Smooth muscle cell (in vitro differentiated cells): ENCODE measurements around the gene RNF145. TPM values are rescaled to one million over a fixed set of nuclear protein-coding genes. Genes with fewer than 3 reads are reported as not detected.
"Not testable (repeated sequence)": the region's sequence is repeated elsewhere in the genome, so short reads cannot be mapped to it uniquely, and the experiment has no call there.

Experiments
- DNase-seq: peaks from one replicate; lab custom pipeline; 2025; ENCODE audit not compliant: unreplicated experiment; lab: John Stamatoyannopoulos, UW
- H2AFZ ChIP-seq: fragments of 200-600 bp; sonication (generic); 2 replicates; pipeline ENCODE4 v1.6.0; 2016; ENCODE audit warnings: antibody characterized with exemption, low read depth, mild to moderate bottlenecking
- H3F3A ChIP-seq: fragments of 200-600 bp; sonication (generic); 2 replicates; pipeline ENCODE4 v1.6.0; 2017; ENCODE audit warnings: antibody characterized with exemption, low read depth
- H3K27ac ChIP-seq: fragments of 200-600 bp; sonication (generic); 2 replicates; pipeline ENCODE4 v1.5.1; 2016; ENCODE audit warnings: low read depth, mild to moderate bottlenecking
- H3K27me3 ChIP-seq: fragments of 200-600 bp; sonication (generic); 2 replicates; pipeline ENCODE4 v1.6.1; 2016; ENCODE audit warnings: low read depth, mild to moderate bottlenecking
- H3K36me3 ChIP-seq: fragments of 200-600 bp; sonication (generic); 2 replicates; pipeline ENCODE4 v1.5.1; 2016; ENCODE audit warnings: low read depth
- H3K4me1 ChIP-seq: fragments of 200-600 bp; sonication (generic); 2 replicates; pipeline ENCODE4 v1.5.1; 2016; ENCODE audit warnings: low read depth
- H3K4me2 ChIP-seq: fragments of 200-600 bp; sonication (generic); 2 replicates; pipeline ENCODE4 v1.6.0; 2016; ENCODE audit warnings: mild to moderate bottlenecking
- H3K4me3 ChIP-seq: fragments of 200-600 bp; sonication (generic); 2 replicates; pipeline ENCODE4 v1.5.1; 2016; ENCODE audit warnings: mild to moderate bottlenecking
- H3K79me2 ChIP-seq: fragments of 200-600 bp; sonication (generic); 2 replicates; pipeline ENCODE4 v1.6.0; 2016; ENCODE audit warnings: low read depth, mild to moderate bottlenecking
- H3K9ac ChIP-seq: fragments of 200-600 bp; sonication (generic); 2 replicates; pipeline ENCODE4 v1.6.0; 2016; ENCODE audit warnings: low read depth
- H3K9me3 ChIP-seq: fragments of 200-600 bp; sonication (generic); replicated peaks from 2 replicates; pipeline ENCODE4 v1.5.1; 2016; ENCODE audit warnings: low read depth
- H4K20me1 ChIP-seq: fragments of 200-600 bp; sonication (generic); 2 replicates; pipeline ENCODE4 v1.6.0; 2016; ENCODE audit warnings: low read depth
- WGBS: methylation state at CpG from one replicate; pipeline ENCODE4 v1.1.7; 2016; ENCODE audit warnings: low lambda C conversion rate; 5-methylcytosine and 5-hydroxymethylcytosine counted together
- polyA plus RNA-seq: library from polyadenylated mRNA; unstranded; fragments of >200 nt; fragmentation: Nextera tagmentation; extraction: Ambion mirVana; gene quantifications from 2 replicates; pipeline ENCODE4 v1.2.1, GENCODE V29; 2016
- total RNA-seq: library from RNA; depleted of rRNA; stranded (reverse); fragments of >200 nt; gene quantifications from 2 replicates; pipeline ENCODE4 v1.2.3, GENCODE V29; 2014
- TF ChIP-seq, protein P1 (sequence below): fragments of 200-600 bp; sonication (generic); IDR thresholded peaks from 2 replicates; pipeline ENCODE4 v1.5.1; 2017; ENCODE audit warnings: borderline replicate concordance, mild to moderate bottlenecking, antibody characterized with exemption; ENCODE audit not compliant: insufficient read depth, poor library complexity, severe bottlenecking

Gene RNF145
- total and polyA plus RNA-seq, 2 experiments from 2014 or later, result 24.3 to 74.3 TPM

DNA sequence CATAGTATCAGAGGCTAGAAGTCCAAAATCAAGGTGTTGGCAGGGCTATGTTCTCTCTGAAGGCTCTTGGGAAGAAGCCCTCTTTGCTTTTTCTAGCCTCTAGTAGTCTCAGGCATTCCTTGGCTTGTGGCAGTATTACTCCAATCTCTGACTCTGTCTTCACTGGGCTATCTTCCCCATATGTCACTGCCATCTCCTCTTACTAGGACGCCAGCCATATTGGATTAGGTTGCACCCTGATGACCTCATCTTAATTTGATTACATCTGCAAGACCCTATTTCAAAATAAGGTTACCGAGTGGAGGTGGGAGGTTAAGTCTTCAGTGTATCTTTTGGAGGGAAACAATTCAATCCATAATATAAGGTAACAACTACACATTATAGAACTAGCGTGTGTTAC lies 88.3 kb downstream of the RNF145 start:
- Histone ChIP-seq H3K9ac (no peak overlapping the region), H3K9me3 (no peaks in the 10 kb centered on the region), H3K4me3 (no peak overlapping the region), H3K4me1 (no peaks in the 10 kb centered on the region), H2AFZ (no peak overlapping the region), H3K27me3 (no peaks in the 10 kb centered on the region), H3K36me3 (no peaks in the 10 kb centered on the region), H3K4me2 (no peak overlapping the region), H4K20me1 (no peaks in the 10 kb centered on the region), H3K27ac (no peak overlapping the region), H3F3A (no peaks in the 10 kb centered on the region), H3K79me2 (no peaks in the 10 kb centered on the region)
- no peak for DNase-seq
- WGBS, result 94% methylated on average over 3 of the region's 3 CpGs
- TF ChIP-seq, protein P1, sequence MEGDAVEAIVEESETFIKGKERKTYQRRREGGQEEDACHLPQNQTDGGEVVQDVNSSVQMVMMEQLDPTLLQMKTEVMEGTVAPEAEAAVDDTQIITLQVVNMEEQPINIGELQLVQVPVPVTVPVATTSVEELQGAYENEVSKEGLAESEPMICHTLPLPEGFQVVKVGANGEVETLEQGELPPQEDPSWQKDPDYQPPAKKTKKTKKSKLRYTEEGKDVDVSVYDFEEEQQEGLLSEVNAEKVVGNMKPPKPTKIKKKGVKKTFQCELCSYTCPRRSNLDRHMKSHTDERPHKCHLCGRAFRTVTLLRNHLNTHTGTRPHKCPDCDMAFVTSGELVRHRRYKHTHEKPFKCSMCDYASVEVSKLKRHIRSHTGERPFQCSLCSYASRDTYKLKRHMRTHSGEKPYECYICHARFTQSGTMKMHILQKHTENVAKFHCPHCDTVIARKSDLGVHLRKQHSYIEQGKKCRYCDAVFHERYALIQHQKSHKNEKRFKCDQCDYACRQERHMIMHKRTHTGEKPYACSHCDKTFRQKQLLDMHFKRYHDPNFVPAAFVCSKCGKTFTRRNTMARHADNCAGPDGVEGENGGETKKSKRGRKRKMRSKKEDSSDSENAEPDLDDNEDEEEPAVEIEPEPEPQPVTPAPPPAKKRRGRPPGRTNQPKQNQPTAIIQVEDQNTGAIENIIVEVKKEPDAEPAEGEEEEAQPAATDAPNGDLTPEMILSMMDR, result no peak

DNA sequence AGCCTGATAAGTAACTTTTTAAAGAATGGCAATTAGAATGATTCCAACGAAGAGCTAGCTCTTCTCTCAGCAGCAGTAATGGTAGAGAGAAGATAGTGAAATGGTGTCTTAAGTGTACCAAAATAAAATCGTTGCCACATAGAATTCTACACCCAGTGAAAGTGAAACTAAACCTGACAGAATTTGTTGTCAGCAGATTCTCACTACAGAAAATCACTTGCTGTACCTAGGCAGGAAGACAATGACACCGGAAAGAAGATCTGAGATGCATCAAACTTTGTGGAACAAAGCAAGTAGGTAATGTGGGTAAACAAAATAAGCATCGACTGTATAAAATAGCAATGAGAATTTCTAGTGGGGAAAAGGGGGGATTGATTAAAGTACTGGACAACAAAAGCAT lies 88.9 kb downstream of the RNF145 start:
- H3K4me2 ChIP-seq, result no peak overlapping the region
- H3K4me3 ChIP-seq, result no peak overlapping the region
- H3K27ac ChIP-seq, result no peak overlapping the region
- H3K9ac ChIP-seq, result no peak overlapping the region
- H3K27me3 ChIP-seq, result peaks cover 4% of the 10 kb centered on the region
- no peaks in the 10 kb centered on the region for H3K79me2 ChIP-seq
- H3K4me1 ChIP-seq, result no peaks in the 10 kb centered on the region
- no peak for DNase-seq
- no peaks in the 10 kb centered on the region for H3K9me3 ChIP-seq
- 88% methylated on average over 4 of the region's 4 CpGs for WGBS
- H2AFZ ChIP-seq, result no peak overlapping the region
- H3K36me3 ChIP-seq, result no peaks in the 10 kb centered on the region
- no peaks in the 10 kb centered on the region for H3F3A ChIP-seq
- TF ChIP-seq, protein P1, result no peak
- no peaks in the 10 kb centered on the region for H4K20me1 ChIP-seq

DNA sequence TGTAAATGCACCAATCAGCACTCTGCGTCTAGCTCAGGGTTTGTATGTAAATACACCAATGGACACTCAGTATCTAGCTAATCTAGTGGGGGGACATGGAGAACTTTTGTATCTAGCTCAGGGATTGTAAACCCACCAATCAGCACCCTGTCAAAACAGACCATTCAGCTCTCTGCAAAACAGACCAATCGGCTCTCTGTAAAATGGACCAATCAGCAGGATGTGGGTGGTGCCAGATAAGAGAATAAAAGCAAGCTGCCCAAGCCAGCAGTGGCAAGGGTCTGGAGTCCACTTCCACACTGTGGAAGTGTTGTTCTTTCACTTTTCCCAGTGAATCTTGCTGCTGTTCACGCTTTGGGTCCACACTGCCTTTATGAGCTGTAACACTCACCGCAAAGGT lies 89.5 kb downstream of the RNF145 start:
- not testable (repeated sequence) for DNase-seq, H3K4me3 ChIP-seq, H3K27ac ChIP-seq, H3K36me3 ChIP-seq, H3K9me3 ChIP-seq, H3K27me3 ChIP-seq, H3F3A ChIP-seq, H3K79me2 ChIP-seq, H3K4me2 ChIP-seq, H2AFZ ChIP-seq, H3K9ac ChIP-seq, H4K20me1 ChIP-seq, H3K4me1 ChIP-seq
- WGBS, result 74% methylated on average over 4 of the region's 4 CpGs

DNA sequence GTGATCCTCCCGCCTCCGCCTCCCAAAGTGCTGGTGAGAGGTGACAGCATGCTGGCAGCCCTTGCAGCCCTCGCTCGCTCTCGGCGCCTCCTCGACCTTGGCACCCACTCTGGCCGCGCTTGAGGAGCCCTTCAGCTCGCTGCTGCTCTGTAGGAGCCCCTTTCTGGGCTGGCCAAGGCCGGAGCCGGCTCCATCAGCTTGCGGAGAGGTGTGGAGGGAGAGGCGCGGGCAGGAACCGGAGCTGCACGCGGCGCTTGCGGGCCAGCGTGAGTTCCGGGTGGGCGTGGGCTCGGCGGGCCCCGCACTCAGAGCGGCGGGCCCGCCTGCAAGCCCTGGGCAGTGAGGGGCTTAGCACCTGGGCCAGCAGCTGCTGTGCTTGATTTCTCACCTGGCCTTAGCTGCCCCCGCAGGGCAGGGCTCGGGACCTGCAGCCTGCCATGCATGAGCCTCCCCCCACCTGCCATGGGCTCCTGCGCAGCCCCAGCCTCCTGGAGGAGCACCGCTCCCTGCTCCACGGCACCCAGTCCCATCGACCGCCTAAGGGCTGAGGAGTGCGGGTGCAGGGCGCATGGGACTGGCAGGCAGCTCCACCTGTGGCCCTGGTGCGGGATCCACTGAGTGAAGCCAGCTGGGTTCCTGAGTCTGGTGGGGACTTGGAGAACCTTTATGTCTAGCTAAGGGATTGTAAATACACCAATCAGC lies 90.2 kb downstream of the RNF145 start:
- not testable (repeated sequence) for H3K79me2 ChIP-seq, H3K9me3 ChIP-seq, H3K4me3 ChIP-seq, H3K27me3 ChIP-seq, H3K4me2 ChIP-seq, H3K9ac ChIP-seq, H3K36me3 ChIP-seq, DNase-seq, H2AFZ ChIP-seq, H3F3A ChIP-seq, H4K20me1 ChIP-seq, H3K4me1 ChIP-seq, H3K27ac ChIP-seq
- WGBS, result 95% methylated on average over 30 of the region's 39 CpGs

DNA sequence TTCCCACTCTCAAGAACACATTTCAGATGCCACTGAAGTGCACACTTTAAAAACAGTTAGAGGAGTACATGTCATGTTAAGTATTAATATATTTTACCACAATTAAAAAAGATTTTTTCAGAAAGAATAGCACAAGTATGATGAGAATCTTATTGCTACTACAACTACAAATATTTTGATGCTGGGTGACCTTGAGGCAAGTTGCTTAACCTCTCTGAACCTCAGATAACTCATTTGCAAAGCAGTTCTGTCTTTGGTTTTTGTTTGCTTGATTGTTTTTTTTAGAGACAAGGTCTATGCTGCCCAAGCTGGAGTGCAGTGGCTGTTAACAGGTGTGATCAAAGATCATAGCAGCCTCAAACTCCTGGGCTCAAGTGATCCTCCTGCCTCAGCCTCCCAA lies 95.9 kb downstream of the RNF145 start:
- no peaks in the 10 kb centered on the region for H3K79me2 ChIP-seq
- peaks cover 58% of the 10 kb centered on the region for H3K27me3 ChIP-seq
- no peak overlapping the region for H3K4me3 ChIP-seq
- H3F3A ChIP-seq, result no peaks in the 10 kb centered on the region
- H4K20me1 ChIP-seq, result no peaks in the 10 kb centered on the region
- TF ChIP-seq, protein P1, result no peak
- no peaks in the 10 kb centered on the region for H3K4me1 ChIP-seq
- no peaks in the 10 kb centered on the region for H3K36me3 ChIP-seq
- H3K27ac ChIP-seq, result no peak overlapping the region
- no peaks in the 10 kb centered on the region for H3K9me3 ChIP-seq
- no peak for DNase-seq
- H2AFZ ChIP-seq, result no peak overlapping the region
- no peak overlapping the region for H3K4me2 ChIP-seq
- no peak overlapping the region for H3K9ac ChIP-seq
